ENCODE data around the gene TOR3A. TPM values are rescaled to one million over a fixed set of nuclear protein-coding genes. Genes with fewer than 3 reads are reported as not detected.

Gene TOR3A
- total RNA-seq, 4 donors from 2014 or later, result 27.0 to 55.8 (median 48.2) TPM

DNA sequence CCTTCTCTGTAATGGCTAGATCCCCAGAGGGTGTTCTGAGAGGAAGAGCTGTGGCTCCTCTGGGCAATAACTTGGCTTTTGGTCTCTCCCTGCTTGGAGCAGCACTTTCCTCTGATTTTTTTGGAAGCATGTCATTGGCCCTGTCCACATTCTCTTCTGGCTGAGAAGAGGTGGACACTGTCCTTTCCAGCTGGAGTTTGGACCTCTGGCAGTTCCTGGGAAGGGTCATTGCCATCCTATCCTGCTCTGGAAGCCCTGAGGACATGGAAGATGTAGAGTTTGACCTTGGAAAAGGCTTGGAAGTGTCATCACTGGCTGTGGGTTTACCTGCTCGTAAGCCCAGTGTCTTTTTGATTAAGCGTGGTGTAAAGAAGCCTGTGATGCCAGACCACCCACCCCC lies 26.8 kb downstream of the TOR3A start:
- no peak for DNase-seq (ENCODE audit: low spot score in 2 of 2)
- 84 to 92% methylated on average over 2 of the region's 2 CpGs for WGBS, 2 donors
- no peak overlapping the region for H3K4me3 ChIP-seq (ENCODE audit: low read depth, poor library complexity, severe bottlenecking)
- no peak for TF ChIP-seq POLR2A (IDR thresholded peaks at IDR 0.05)
- no peak for TF ChIP-seq CTCF (IDR thresholded peaks at IDR 0.05)
- intact Hi-C loops (cut with DNase I; ENCODE audit: low total_unique reads), result no loop called here

GRCh38 chr1:179115181-179115580 lies 33.3 kb downstream of the TOR3A start:
- no peak overlapping the region for H3K4me3 ChIP-seq (ENCODE audit: low read depth, poor library complexity, severe bottlenecking)
- TF ChIP-seq CTCF (IDR thresholded peaks at IDR 0.05) (no peak), POLR2A (IDR thresholded peaks at IDR 0.05) (no peak)
- no peak for DNase-seq (ENCODE audit: low spot score in 2 of 2)
- intact Hi-C loops (cut with DNase I; ENCODE audit: low total_unique reads), result no loop called here
- WGBS, 2 donors, result 87 to 90% methylated on average over 3 of the region's 3 CpGs

GRCh38 chr1:179119513-179119912 lies 37.6 kb downstream of the TOR3A start:
- TF ChIP-seq POLR2A (IDR thresholded peaks at IDR 0.05), result no peak
- no peak for TF ChIP-seq CTCF (IDR thresholded peaks at IDR 0.05)
- no peak overlapping the region for H3K4me3 ChIP-seq (ENCODE audit: low read depth, poor library complexity, severe bottlenecking)
- intact Hi-C loops (cut with DNase I; ENCODE audit: low total_unique reads), result no loop called here
- no peak for DNase-seq (ENCODE audit: low spot score in 2 of 2)

DNA sequence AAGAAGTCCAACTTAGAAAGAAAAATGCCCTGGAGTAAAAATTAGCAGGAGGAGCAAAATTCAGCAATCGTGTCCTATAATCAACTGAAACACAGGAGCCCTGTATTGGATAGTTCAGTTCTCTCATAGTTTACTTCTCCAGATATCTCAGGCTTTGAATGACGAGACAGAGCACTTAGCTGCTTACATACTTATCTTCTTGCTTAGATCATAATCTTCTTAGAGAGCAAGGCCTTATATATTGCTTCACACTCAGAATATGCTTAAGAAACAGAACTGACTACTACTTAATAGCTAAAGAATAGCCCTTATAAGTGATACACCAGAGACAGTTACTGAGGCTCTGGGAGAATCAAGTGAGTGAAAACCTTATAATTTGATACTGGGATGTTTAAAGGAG lies 38.9 kb downstream of the TOR3A start:
- WGBS, 2 donors, result 63 to 70% methylated on average over 2 of the region's 2 CpGs
- DNase-seq (ENCODE audit: low spot score in 2 of 2), result no peak
- no peak overlapping the region for H3K4me3 ChIP-seq (ENCODE audit: low read depth, poor library complexity, severe bottlenecking)
- intact Hi-C loops (cut with DNase I; ENCODE audit: low total_unique reads), result no loop called here
- TF ChIP-seq POLR2A (IDR thresholded peaks at IDR 0.05) (no peak), CTCF (IDR thresholded peaks at IDR 0.05) (no peak)

DNA sequence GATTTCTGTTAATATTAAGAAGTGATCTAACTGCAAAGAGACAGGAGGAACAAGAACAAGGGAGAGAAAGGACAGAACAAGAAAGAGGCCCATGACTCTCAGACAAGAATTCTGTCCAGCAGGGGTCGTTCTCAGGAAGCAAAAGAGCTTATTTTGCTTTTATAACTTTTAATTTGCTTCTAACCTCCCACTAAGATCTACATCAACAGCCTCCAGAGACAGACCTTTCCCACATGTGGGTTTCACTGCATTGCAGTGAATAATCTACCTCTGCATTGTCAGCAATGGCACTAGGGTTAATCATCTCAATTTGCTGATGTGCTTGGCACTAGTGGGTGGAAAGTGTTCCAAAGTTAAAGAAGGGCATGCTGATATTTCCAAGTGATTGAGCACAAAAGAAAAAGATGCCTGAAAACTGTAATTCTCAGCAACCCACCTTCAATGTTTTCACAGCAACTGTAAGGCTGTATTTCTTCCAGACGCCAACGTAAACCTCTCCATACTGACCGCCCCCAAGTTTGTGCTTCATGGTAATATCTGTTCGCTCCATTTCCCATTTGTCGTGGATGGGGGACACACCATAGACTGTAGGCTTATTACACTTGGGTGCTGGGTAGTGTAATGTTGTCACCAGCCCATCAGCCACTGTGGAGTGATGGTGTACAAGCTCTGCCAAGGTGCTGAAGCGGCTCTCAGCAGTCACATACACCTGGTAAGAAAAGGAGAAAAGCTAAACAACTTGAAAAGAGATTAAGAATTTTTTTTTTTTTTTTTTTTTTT lies 39.5 kb downstream of the TOR3A start:
- intact Hi-C loops (cut with DNase I; ENCODE audit: low total_unique reads), result no loop called here
- DNase-seq (ENCODE audit: low spot score in 2 of 2), result no peak
- 84% methylated on average over 7 of the region's 7 CpGs for WGBS, 2 donors

More for the DNA sequence above, 39.5 kb downstream of the TOR3A start:
- no peak overlapping the region for H3K4me3 ChIP-seq (ENCODE audit: low read depth, poor library complexity, severe bottlenecking)
- TF ChIP-seq CTCF (IDR thresholded peaks at IDR 0.05), result no peak
- no peak for TF ChIP-seq POLR2A (IDR thresholded peaks at IDR 0.05)
